Keratinocyte (primary cell): ENCODE results near the gene CCL15. TPM values are rescaled to one million over a fixed set of nuclear protein-coding genes. Genes with fewer than 3 reads are reported as not detected.

ENCODE experiments used
- DNase-seq: peaks from one replicate; pipeline ENCODE4 v3.0.0-alpha.2; 2011; ENCODE audit warnings: low read depth, missing footprints, low spot score
- FAIRE-seq: peaks from 2 replicates; lab custom pipeline; 2011; peaks lifted over from hg19 to GRCh38; lab: Jason Lieb, UNC
- H2AFZ ChIP-seq: 2 replicates; pipeline ENCODE4 v1.6.0; 2012; ENCODE audit warnings: low read length, control low read depth, inconsistent platforms; ENCODE audit not compliant: control insufficient read depth
- H3K27ac ChIP-seq: 2 replicates; pipeline ENCODE4 v1.5.1; 2011; ENCODE audit warnings: low read length; ENCODE audit not compliant: control insufficient read depth, insufficient read depth
- H3K27me3 ChIP-seq: 3 replicates; pipeline ENCODE4 v1.6.0; 2011; ENCODE audit warnings: low read length; ENCODE audit not compliant: control insufficient read depth, insufficient read depth; ENCODE audit errors: extremely low read depth
- H3K36me3 ChIP-seq, 2 experiments: 2 replicates in 1 of 2; 3 replicates in 1 of 2; pipeline ENCODE4 v1.5.1; 2011; ENCODE audit warnings: low read length in 2 of 2, mild to moderate bottlenecking in 1 of 2; ENCODE audit not compliant: control insufficient read depth in 2 of 2, insufficient read depth in 2 of 2; ENCODE audit errors: extremely low read depth in 1 of 2
- H3K4me1 ChIP-seq: 3 replicates; pipeline ENCODE4 v1.5.1; 2011; ENCODE audit warnings: low read length; ENCODE audit not compliant: control insufficient read depth, insufficient read depth; ENCODE audit errors: extremely low read depth
- H3K4me2 ChIP-seq: 3 replicates; pipeline ENCODE4 v1.6.0; 2011; ENCODE audit warnings: low read depth, low read length; ENCODE audit not compliant: control insufficient read depth, insufficient read depth; ENCODE audit errors: extremely low read depth
- H3K4me3 ChIP-seq, 3 experiments: fragments of 200-600 bp in 1 of 3; sonication (generic) in 1 of 3; 2 replicates in 2 of 3; 3 replicates in 1 of 3; pipeline ENCODE4 v1.5.1; 2011 to 2016; ENCODE audit warnings: low read length in 3 of 3, mild to moderate bottlenecking in 3 of 3, control low read depth in 2 of 3, inconsistent platforms in 1 of 3, low read depth in 1 of 3, mixed read lengths in 1 of 3, mixed run types in 1 of 3, moderate library complexity in 1 of 3; ENCODE audit not compliant: control insufficient read depth in 2 of 3, insufficient read depth in 2 of 3; ENCODE audit errors: extremely low read depth in 1 of 3
- H3K79me2 ChIP-seq: 2 replicates; pipeline ENCODE4 v1.6.0; 2012; ENCODE audit warnings: low read length; ENCODE audit not compliant: control insufficient read depth, insufficient read depth
- H3K9ac ChIP-seq: 3 replicates; pipeline ENCODE4 v1.6.0; 2011; ENCODE audit warnings: low read length; ENCODE audit not compliant: control insufficient read depth, insufficient read depth; ENCODE audit errors: extremely low read depth
- H3K9me1 ChIP-seq: 3 replicates; pipeline ENCODE4 v1.6.0; 2011; ENCODE audit warnings: low read length; ENCODE audit not compliant: control insufficient read depth, insufficient read depth; ENCODE audit errors: extremely low read depth
- H3K9me3 ChIP-seq: 2 replicates; pipeline ENCODE4 v1.5.1; 2012; ENCODE audit warnings: low read depth, low read length; ENCODE audit not compliant: control insufficient read depth
- H4K20me1 ChIP-seq: 3 replicates; pipeline ENCODE4 v1.6.0; 2011; ENCODE audit warnings: low read length; ENCODE audit not compliant: control insufficient read depth, insufficient read depth; ENCODE audit errors: extremely low read depth
- EZH2 ChIP-seq: IDR thresholded peaks from one replicate; pipeline ENCODE4 v1.6.1; 2012; ENCODE audit warnings: inconsistent platforms, mild to moderate bottlenecking, low read length, moderate library complexity
- dilution Hi-C: fragments of 300-500 bp; cut with MboI; formaldehyde crosslinking; loops from one replicate; pipeline ENCODE4 v1.7.0; 2020; ENCODE audit warnings: low sequenced_read_pairs; ENCODE audit not compliant: extremely low pct_ligation_motif_present
- polyA plus RNA-seq, 5 experiments: library from polyadenylated mRNA; depleted of rRNA in 3 of 5; stranded (reverse) in 3 of 5; stranded (forward) in 1 of 5; unstranded in 1 of 5; fragments of >200 nt; gene quantifications; 1 replicate in 1 of 5; 2 replicates in 3 of 5; 3 replicates in 1 of 5; pipeline versions ENCODE4 v1.2.1 to v1.2.3, GENCODE V29; 2011 to 2012; ENCODE audit warnings: missing spikeins in 2 of 5, low read depth in 1 of 5, low replicate concordance in 1 of 5
- TF ChIP-seq, protein P1 (sequence below), 3 experiments: IDR thresholded peaks in 1 of 3; conservative IDR thresholded peaks in 1 of 3; optimal IDR thresholded peaks in 1 of 3; 2 replicates in 2 of 3; 3 replicates in 1 of 3; pipeline versions ENCODE3 to v1.5.1; 2011; ENCODE audit warnings: low read length in 3 of 3, mild to moderate bottlenecking in 3 of 3, moderate library complexity in 2 of 3, control low read depth in 1 of 3, inconsistent platforms in 1 of 3; ENCODE audit not compliant: insufficient read depth in 2 of 3; ENCODE audit errors: extremely low read depth in 1 of 3

CCL15 gene
- polyA plus RNA-seq, 1 donor (not counting 4 experiments of a cell fraction or from before 2014, with no cell fraction given) = not detected

DNA sequence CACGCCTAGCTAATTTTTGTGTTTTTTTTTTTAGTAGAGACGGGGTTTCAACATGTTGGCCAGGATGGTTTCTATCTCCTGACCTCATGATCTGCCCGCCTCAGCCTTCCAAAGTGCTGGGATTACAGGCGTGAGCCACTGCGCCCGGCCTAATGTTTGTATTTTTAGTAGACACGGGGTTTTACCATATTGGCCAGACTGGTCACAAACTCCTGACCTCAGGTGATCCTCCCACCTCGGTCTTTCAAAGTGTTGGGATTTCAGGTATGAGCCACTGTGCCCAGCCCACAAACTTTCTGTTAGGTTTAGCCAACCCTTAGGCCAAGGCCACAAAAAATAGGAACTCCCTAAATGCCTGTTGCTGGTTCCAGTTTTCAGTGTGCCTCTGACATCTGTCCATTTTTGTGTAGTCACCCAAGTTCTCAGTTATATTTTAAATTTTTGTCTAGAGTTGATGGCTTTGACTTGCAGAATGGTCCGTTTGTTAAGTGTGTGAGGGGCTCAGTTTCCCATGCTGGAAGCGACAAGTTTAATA, 32.8 kb downstream of the CCL15 start:
- Histone ChIP-seq H3K9ac (no peak overlapping the region), H3K4me2 (no peak overlapping the region), H3K4me3 (no peak overlapping the region), H3K4me1 (peaks cover 8% of the 10 kb centered on the region), H3K36me3 (no peaks in the 10 kb centered on the region), H3K9me1 (no peaks in the 10 kb centered on the region), H3K27me3 (no peaks in the 10 kb centered on the region), H3K79me2 (no peaks in the 10 kb centered on the region), H3K9me3 (no peaks in the 10 kb centered on the region), H2AFZ (no peak overlapping the region), H4K20me1 (no peaks in the 10 kb centered on the region), H3K27ac (no peak overlapping the region)
- dilution Hi-C loops = no loop called here
- no peak for TF ChIP-seq EZH2
- FAIRE-seq (no peak), DNase-seq (no peak)

- dilution Hi-C loops = no loop called here
- no peaks in the 10 kb centered on the region for H4K20me1 ChIP-seq
- H2AFZ ChIP-seq = no peak overlapping the region
- no peaks in the 10 kb centered on the region for H3K27me3 ChIP-seq
- no peak for DNase-seq
- TF ChIP-seq, protein P1, sequence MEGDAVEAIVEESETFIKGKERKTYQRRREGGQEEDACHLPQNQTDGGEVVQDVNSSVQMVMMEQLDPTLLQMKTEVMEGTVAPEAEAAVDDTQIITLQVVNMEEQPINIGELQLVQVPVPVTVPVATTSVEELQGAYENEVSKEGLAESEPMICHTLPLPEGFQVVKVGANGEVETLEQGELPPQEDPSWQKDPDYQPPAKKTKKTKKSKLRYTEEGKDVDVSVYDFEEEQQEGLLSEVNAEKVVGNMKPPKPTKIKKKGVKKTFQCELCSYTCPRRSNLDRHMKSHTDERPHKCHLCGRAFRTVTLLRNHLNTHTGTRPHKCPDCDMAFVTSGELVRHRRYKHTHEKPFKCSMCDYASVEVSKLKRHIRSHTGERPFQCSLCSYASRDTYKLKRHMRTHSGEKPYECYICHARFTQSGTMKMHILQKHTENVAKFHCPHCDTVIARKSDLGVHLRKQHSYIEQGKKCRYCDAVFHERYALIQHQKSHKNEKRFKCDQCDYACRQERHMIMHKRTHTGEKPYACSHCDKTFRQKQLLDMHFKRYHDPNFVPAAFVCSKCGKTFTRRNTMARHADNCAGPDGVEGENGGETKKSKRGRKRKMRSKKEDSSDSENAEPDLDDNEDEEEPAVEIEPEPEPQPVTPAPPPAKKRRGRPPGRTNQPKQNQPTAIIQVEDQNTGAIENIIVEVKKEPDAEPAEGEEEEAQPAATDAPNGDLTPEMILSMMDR (optimal IDR thresholded peaks at IDR 0.05 in 1 of 3, IDR thresholded peaks at IDR 0.05 in 1 of 3, conservative IDR thresholded peaks at IDR 0.05 in 1 of 3; ENCODE audit: extremely low read depth in 1 of 3, insufficient read depth in 2 of 3, low read length in 3 of 3) = no peak
- no peak for TF ChIP-seq EZH2
- no peak overlapping the region for H3K4me2 ChIP-seq
- no peak for FAIRE-seq
- H3K79me2 ChIP-seq = no peaks in the 10 kb centered on the region
- no peaks in the 10 kb centered on the region for H3K36me3 ChIP-seq
- H3K4me1 ChIP-seq = no peaks in the 10 kb centered on the region
- H3K9me3 ChIP-seq = no peaks in the 10 kb centered on the region
- H3K9ac ChIP-seq = no peak overlapping the region
- H3K27ac ChIP-seq = no peak overlapping the region
- H3K9me1 ChIP-seq = no peaks in the 10 kb centered on the region
- no peak overlapping the region for H3K4me3 ChIP-seq
Measured at GRCh38 chr17:35965272-35965671, 36.1 kb downstream of the CCL15 start.

- Histone ChIP-seq H3K27me3 (peaks cover 3% of the 10 kb centered on the region), H3K4me2 (no peak overlapping the region), H3K9me3 (no peaks in the 10 kb centered on the region), H3K4me1 (no peaks in the 10 kb centered on the region), H3K9me1 (no peaks in the 10 kb centered on the region), H2AFZ (no peak overlapping the region), H3K79me2 (no peaks in the 10 kb centered on the region), H3K4me3 (no peak overlapping the region), H3K9ac (no peak overlapping the region), H3K36me3 (no peaks in the 10 kb centered on the region), H3K27ac (no peak overlapping the region), H4K20me1 (no peaks in the 10 kb centered on the region)
- dilution Hi-C loops = no loop called here
- FAIRE-seq (no peak), DNase-seq (no peak)
- no peak for TF ChIP-seq EZH2
- TF ChIP-seq, protein P1 (optimal IDR thresholded peaks at IDR 0.05 in 1 of 3, IDR thresholded peaks at IDR 0.05 in 1 of 3, conservative IDR thresholded peaks at IDR 0.05 in 1 of 3; ENCODE audit: extremely low read depth in 1 of 3, insufficient read depth in 2 of 3, low read length in 3 of 3) = no peak
Measured at GRCh38 chr17:35963663-35964062, 37.7 kb downstream of the CCL15 start.
